ENCODE results near the gene FBLN2. TPM values are rescaled to one million over a fixed set of nuclear protein-coding genes. Genes with fewer than 3 reads are reported as not detected.
A peak's percentile ranks its signal among the peaks of the same experiment; 100 is the strongest.

Gene FBLN2
- total and polyA plus RNA-seq, 8 donors = 27.5 to 96.6 (median 40.6) TPM

DNA sequence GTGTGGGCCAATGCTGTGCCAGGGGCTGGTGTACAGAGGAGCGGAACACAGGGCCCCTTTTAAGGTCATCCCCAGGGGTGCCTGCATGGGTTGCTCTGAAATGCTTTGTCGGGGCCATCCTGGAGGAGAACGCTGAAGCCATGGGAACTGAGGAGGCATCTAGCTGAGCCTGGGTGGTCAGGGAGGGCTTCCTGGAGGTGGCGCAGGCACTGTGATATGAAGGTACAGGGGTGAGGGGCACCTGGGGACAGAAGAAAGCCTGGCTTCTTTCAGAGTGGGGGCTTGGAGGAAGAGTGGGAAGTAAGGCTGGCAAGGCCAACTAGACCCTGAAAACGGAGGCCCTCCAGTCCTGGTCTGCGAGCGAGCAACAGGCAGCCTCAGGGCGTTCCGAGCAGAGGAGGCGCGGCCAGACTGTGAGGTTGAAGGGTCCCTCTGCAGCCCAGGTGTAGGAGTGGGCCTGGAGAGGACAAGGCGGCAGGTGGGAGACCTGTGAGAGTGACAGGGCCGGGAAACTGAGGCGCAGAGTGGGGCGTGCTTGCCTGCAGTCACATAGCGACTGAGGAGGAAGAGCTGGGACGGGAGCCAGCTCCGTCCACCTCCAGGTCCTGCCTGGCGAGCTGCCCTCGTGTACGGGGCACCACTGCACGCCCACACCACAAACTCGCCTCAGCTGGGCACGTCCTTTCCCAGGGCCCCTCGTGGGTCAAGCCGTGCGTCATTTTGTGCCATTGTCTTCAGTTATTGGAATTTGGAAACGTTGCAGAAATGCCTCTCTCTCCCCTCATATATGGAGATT, 4.1 kb downstream of the FBLN2 start:
- Histone ChIP-seq H3K9me3 (no peaks in the 10 kb centered on the region), H3K36me3 (no peaks in the 10 kb centered on the region), H3K4me3 (no peak overlapping the region), H3K27ac (no peak overlapping the region), H3K27me3 (peaks cover 0 to 88% of the 10 kb centered on the region in 2 donors), H3K4me1 (peaks cover 0 to 10% of the 10 kb centered on the region in 2 donors)
- ATAC-seq (no peak), DNase-seq (peak in 1 of 4 donors; percentile 67)
- TF ChIP-seq, protein P1, sequence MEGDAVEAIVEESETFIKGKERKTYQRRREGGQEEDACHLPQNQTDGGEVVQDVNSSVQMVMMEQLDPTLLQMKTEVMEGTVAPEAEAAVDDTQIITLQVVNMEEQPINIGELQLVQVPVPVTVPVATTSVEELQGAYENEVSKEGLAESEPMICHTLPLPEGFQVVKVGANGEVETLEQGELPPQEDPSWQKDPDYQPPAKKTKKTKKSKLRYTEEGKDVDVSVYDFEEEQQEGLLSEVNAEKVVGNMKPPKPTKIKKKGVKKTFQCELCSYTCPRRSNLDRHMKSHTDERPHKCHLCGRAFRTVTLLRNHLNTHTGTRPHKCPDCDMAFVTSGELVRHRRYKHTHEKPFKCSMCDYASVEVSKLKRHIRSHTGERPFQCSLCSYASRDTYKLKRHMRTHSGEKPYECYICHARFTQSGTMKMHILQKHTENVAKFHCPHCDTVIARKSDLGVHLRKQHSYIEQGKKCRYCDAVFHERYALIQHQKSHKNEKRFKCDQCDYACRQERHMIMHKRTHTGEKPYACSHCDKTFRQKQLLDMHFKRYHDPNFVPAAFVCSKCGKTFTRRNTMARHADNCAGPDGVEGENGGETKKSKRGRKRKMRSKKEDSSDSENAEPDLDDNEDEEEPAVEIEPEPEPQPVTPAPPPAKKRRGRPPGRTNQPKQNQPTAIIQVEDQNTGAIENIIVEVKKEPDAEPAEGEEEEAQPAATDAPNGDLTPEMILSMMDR (IDR thresholded peaks at IDR 0.05) = no peak
- intact Hi-C loops (cut with DNase I) = no loop called here

DNA sequence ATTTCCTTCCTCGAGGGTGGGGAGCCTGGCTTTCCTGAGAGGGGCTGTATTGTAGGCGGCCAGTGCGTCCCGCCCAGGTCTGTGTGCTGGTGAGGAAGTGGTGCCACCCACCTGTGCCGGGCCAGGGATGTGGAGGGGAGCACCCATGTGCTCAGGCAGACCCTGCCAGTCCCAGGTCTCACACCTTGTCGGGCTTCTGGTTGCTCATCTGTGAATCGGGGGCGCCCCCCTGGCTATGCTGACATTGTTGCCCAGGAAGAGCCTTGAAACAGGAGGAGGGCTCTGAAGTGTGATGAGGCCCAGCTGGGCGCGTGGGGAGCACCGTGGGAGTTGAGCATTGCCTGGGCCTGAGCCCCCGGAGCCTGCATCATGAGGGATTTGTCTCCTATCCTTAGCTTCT, 4.8 kb downstream of the FBLN2 start:
- Histone ChIP-seq H3K4me1 (peaks cover 0 to 4% of the 10 kb centered on the region in 2 donors), H3K27ac (no peak overlapping the region), H3K9me3 (no peaks in the 10 kb centered on the region), H3K4me3 (no peak overlapping the region), H3K27me3 (peaks cover 0 to 84% of the 10 kb centered on the region in 2 donors), H3K36me3 (no peaks in the 10 kb centered on the region)
- TF ChIP-seq, protein P1 (IDR thresholded peaks at IDR 0.05) = no peak
- intact Hi-C loops (cut with DNase I) = no loop called here
- ATAC-seq (no peak), DNase-seq (peak in 1 of 4 donors; percentile 76)

DNA sequence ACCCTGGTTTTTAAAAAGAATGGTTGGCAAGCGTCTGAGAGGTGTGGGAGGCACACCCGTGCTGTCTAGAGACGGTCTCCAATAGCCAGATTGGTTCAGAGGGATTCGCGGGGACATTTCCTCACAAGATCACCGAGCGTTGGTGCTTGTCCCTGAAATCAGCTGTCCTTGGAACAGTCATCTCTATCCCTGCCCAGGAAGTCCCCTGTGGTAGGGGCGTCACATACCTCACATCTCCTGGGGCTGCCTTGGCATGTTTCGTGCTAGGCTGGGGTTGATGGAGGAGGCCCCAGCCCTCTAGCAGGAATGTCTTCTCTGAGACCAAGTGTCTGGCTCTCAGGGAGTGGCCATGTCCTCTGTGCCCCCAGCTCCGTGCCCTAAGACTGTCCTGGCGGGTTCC, 6.8 kb downstream of the FBLN2 start:
- no peak overlapping the region for H3K4me3 ChIP-seq
- H3K27ac ChIP-seq = no peak overlapping the region
- intact Hi-C loops (cut with DNase I) = no loop called here
- TF ChIP-seq, protein P1 (IDR thresholded peaks at IDR 0.05) = no peak
- DNase-seq (peak in 1 of 4 donors; percentile 33), ATAC-seq (no peak)
- no peaks in the 10 kb centered on the region for H3K9me3 ChIP-seq
- H3K4me1 ChIP-seq = no peaks in the 10 kb centered on the region
- H3K27me3 ChIP-seq = peaks cover 0 to 81% of the 10 kb centered on the region in 2 donors
- no peaks in the 10 kb centered on the region for H3K36me3 ChIP-seq

DNA sequence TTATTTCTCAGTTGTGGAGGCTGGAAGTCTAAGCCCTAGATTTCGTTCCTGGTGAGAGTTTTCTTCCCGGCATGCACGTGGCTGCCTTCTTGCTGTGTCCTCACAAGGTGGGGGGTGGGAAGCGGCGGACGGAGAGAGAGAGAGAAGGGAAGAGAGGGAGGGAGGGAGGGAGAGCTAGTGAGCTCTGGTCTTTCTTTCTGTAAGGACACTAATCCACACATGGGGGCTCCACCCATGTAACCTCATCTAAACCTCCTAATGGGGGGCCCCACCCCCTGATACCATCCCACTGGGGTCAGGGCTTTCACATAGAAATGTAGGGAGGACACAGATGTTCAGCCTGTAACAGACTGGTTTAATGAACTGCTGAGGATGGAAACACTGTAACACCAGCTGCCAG, 7.3 kb downstream of the FBLN2 start:
- intact Hi-C loops (cut with DNase I) = no loop called here
- H3K9me3 ChIP-seq = no peaks in the 10 kb centered on the region
- H3K4me3 ChIP-seq = no peak overlapping the region
- no peak overlapping the region for H3K27ac ChIP-seq
- no peak for ATAC-seq
- no peak for DNase-seq
- TF ChIP-seq, protein P1 (IDR thresholded peaks at IDR 0.05) = no peak
- peaks cover 0 to 76% of the 10 kb centered on the region in 2 donors for H3K27me3 ChIP-seq
- H3K4me1 ChIP-seq = no peaks in the 10 kb centered on the region
- no peaks in the 10 kb centered on the region for H3K36me3 ChIP-seq

DNA sequence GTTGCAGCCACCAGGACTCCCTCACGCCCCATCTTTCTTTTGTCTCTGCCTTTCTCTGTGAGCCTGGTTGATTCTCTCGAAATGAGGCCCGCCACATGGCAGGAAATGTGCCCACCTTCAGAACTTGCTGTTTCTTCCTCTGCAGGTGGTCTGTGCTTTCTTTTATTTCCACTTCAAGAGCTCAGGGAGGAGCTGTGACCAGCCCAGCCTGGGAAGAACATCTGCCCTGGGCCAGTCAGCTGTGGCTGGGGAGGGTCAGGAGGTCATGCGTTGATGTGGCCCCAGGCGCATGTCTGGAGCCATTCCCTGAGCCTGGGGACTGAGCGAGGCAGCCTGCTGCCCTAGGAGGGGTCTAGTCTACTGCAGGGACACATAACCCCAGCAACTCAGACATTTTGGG, 8.0 kb downstream of the FBLN2 start:
- no peak overlapping the region for H3K4me3 ChIP-seq
- H3K27ac ChIP-seq = no peak overlapping the region
- no peaks in the 10 kb centered on the region for H3K4me1 ChIP-seq
- DNase-seq (peak in 1 of 4 donors; percentile 49), ATAC-seq (no peak)
- H3K9me3 ChIP-seq = no peaks in the 10 kb centered on the region
- peaks cover 0 to 70% of the 10 kb centered on the region in 2 donors for H3K27me3 ChIP-seq
- intact Hi-C loops (cut with DNase I) = no loop called here
- H3K36me3 ChIP-seq = no peaks in the 10 kb centered on the region
- TF ChIP-seq, protein P1 (IDR thresholded peaks at IDR 0.05) = no peak

All from left lung (tissue), 10 donors.